ENCODE results near the gene ZNF407. TPM values are rescaled to one million over a fixed set of nuclear protein-coding genes. Genes with fewer than 3 reads are reported as not detected.

The ZNF407 gene
- total RNA-seq, 2 donors from 2014 or later = 13.0 to 13.9 TPM

DNA sequence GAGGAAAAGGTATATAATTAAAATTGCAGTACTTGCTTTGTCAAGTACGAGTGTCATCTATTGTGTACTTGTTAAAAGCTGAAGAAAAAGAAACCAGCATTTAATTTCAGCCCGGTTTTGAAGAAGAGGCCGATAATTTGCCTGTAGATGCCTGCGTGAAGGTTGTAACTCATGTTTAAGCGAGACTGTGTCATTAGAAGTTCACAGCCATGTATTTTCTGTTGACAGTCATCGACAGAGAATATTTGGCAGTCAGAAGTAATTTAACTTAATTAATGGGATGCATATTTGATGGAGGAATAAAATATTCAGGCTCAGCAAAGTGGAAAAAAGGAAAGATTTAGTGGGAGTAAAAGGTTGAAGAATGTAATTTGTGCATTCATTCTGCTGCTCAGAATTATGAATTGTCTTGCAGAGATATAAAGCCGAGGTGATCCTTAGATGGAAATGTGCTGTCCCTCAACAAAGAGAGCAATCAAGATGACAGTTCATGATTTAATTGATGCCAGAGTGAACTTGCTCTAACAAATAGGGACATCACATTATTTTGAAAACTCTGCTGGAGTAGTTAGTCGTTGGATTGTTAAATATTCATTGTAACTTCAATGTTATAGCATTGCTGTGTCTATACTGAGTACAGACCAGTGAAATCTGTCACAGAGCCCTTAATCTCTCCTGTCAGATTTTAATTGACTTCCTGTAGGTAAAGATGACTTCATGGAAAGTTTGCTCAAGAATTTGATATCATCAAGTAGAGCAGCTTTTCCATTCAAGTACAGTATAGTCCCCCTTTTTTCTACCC lies 53.9 kb downstream of the ZNF407 start:
- intact Hi-C loops (cut with DNase I, micrococcal nuclease) = loop anchor here in 1 of 2 donors (5.0 to 10.0 kb wide), 3 partner anchors 393 to 1693 kb away; no protein-coding TSS in a partner anchor
- ATAC-seq (no peak), DNase-seq (no peak)

DNA sequence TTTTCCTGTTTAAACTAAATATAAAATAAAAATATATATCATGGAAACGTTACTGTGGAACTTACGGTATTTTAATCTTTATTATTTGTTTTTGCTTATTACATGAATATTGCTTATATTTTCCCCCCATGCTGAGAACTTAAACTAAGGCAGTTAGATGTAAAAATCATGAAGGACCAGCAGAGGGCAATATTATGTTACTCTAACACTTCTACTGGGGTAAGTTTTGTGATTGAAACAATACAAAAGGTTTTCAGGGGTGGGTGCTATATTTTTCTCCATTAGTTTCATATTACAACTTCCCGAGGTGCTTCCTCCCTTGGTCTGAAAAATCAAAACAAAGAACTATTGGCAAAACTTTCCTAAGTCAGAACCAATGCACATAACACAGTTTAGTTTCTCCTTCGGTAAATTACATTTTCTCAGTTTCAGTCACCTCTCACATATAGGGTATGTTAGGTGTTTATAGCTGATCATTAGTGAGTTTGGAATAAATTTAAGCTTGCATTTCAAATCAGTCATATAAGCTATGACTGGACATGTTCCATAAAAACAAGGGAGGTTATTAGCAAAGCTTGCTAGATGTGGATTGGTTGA lies 54.8 kb downstream of the ZNF407 start:
- ATAC-seq = peak; percentile 36
- intact Hi-C loops (cut with DNase I, micrococcal nuclease) = loop anchor here in 1 of 2 donors (5.0 to 10.0 kb wide), 3 partner anchors 392 to 1692 kb away; no protein-coding TSS in a partner anchor
- DNase-seq = no peak

DNA sequence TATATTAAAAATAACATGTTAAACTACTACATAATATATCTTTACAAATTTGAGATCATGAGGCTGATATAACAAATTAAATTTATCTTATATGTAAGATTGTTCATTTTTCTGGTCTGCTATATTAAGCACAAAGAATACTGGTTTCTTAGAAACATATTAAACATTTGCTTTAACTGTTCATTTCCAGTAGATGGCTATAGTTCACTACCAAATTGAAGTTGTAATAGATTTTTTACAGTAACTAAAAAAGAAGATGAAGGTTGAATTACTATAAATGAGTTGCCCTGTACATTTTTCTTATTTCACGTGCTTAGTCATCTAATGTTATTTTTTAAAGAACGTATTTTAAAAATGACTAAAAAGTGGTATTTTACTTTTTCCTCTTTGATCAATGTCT lies 57.0 kb downstream of the ZNF407 start:
- ATAC-seq (no peak), DNase-seq (no peak)
- intact Hi-C loops (cut with DNase I, micrococcal nuclease) = loop anchor here in 1 of 2 donors (5.0 to 10.0 kb wide), 3 partner anchors 390 to 1690 kb away; no protein-coding TSS in a partner anchor

DNA sequence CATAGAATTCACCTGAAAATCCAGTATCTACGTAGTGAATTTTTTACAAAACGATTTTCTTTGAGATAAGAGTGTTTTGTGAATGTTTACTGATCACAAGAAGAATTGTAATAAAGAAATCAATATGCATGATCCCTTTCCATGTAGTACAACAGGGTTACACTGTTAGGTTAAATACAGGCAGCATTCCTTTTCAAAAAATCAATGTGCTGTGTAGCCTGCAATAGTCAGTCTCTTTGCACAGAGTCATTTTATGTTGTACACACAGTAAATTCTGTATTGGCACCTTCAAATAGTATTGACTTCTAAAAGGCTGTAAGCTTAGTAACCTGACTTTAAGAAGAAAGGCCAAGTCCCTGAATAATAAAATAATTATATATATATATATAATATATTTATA lies 63.3 kb downstream of the ZNF407 start:
- ATAC-seq (no peak), DNase-seq (no peak)
- intact Hi-C loops (cut with DNase I, micrococcal nuclease) = no loop called here

DNA sequence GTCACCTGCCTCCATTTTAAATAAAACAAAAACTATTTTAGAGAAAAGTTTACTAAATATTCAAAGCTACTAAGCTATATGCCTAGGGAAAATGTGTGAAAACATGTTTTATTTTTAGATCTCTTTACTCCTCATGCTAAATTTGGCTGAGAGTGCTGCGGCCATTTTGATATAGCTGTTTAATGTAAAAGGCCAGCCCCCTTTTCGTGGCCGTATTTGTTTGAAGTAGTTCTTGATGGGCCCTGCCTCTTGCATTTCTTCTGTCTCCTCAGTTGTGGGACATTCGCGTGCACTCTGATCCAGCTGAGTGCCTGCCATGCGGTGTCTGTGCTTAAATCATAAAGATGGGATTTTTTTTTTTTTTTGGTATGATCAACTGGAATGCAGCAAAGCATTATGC lies 64.0 kb downstream of the ZNF407 start:
- ATAC-seq (no peak), DNase-seq (no peak)
- intact Hi-C loops (cut with DNase I, micrococcal nuclease) = no loop called here

DNA sequence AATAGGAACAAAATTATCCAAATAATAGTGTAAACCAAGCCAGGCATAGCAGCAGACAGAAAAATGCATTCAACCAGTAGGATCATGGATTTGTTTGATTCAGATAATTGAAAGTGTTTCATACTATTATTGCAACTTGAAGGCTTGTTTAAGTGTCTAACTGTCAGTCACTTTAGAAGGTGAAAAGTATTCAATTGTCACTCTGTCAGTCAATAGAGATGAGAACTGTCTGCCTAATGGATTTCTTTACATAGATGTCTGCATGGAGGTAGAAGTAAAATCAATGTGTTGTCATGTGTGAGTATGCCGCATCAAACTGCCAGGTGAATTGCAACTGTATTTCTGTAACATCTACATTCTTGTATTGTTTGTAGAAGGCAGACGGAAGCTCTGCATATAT lies 65.0 kb downstream of the ZNF407 start:
- ATAC-seq = no peak
- intact Hi-C loops (cut with DNase I, micrococcal nuclease) = no loop called here
- DNase-seq = no peak

DNA sequence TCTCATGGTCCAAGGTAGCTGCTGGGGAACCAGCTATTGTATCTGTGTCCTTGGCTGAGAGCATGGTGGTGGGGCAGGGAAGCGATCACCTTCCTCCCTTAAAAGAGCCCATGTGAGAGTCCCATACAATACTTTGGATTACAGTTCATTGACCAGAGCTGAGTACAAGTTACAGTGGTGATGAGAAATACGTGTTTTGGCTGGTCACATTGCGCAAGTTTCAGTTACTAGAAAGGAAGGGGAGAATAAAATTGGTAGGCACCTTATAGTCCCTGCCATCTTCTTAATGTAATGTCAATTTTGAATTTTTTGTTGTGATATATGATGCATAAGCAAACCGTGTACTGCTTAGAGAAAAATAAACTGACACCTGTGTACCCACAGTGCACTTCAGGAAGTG lies 67.7 kb downstream of the ZNF407 start:
- DNase-seq (no peak), ATAC-seq (no peak)
- intact Hi-C loops (cut with DNase I, micrococcal nuclease) = no loop called here

DNA sequence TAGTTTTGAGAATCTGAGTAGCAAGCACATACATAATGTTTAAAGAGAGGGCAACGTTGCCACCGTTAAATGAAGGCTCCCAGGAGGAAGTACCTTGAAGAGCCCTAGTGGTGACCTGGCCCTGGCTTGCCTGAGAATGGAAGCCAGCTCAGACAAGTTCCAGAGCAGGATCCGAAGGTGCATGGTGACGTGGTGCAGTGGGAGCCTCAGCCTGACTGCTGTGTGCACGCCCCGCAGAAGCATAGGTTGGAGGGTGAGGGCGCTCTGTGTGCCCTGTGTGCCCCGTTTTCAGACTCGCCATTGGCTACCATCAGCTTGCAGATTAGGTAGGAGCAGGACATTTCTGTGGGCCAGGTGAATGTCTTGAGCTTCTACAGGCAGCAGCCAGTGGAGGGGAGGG lies 68.2 kb downstream of the ZNF407 start:
- intact Hi-C loops (cut with DNase I, micrococcal nuclease) = no loop called here
- DNase-seq (no peak), ATAC-seq (no peak)

DNA sequence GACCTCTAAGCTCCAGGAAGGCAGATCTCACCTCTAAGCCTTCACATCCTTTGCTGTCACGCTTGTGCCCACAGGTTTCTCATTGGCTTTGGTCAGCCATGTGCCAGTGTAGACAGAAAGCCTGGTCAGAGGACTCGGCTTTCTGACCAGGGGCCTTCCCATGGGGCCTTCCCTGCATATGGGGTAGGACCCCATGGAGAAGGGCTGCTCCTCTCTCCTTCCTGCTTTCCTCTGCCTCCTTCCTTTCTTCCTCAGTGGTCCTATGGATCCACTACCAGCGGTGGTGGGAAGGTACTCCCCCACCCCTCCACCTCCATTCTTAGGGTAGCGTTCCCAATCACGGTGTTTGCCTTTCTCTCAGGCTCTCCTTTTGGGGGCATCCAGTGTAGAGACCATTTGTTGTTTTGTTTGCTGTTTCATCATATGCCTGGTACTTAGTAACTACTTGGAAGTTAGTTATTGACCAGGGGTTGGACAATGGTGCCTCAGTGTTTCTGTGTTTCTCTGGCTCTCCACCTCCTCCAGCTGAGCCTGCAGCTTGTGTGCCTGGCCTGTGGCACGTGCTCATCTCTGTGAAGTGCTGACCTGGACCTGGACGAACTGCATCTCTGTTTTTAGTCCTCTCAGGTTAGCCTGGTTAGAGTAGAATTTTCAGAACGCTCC lies 71.6 kb downstream of the ZNF407 start:
- intact Hi-C loops (cut with DNase I, micrococcal nuclease) = no loop called here
- ATAC-seq (no peak), DNase-seq (no peak)

DNA sequence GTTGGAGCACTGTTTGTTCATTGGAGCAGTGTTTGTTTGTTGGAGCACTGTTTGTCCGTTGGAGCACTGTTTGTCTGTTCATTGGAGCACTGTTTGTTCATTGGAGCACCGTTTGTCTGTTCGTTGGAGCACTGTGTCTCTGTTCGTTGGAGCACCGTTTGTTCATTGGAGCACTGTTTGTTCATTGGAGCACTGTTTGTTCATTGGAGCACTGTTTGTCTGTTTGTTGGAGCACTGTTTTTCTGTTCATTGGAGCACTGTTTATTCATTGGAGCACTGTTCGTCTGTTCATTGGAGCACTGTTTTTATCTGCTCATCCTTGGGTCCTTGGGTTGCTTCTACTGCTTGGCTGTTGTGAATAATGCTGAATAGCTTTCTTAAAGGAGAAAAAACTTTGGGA lies 74.7 kb downstream of the ZNF407 start:
- ATAC-seq = no peak
- intact Hi-C loops (cut with DNase I, micrococcal nuclease) = no loop called here

DNA sequence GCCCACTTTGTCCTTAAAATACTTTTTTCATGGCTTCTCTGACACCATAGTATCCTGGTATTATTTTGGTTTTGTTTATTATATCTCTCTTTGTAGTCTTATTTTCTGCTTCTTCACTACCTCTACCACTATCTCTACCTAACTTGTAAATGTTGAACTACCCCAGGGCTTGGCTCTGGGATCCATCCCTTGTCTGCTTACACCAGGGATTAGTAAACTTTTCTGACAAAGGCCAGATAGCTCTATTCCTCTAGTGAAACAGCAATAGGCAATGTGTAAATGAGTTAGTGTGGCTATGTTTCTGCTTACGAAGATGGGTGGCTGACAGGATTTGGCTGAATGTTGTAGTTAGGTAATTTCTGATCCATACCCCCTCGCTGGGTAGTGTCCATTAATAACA lies 76.8 kb downstream of the ZNF407 start:
- DNase-seq (no peak), ATAC-seq (no peak)

More for the DNA sequence above, 74.7 kb downstream of the ZNF407 start:
- no peak for DNase-seq

DNA sequence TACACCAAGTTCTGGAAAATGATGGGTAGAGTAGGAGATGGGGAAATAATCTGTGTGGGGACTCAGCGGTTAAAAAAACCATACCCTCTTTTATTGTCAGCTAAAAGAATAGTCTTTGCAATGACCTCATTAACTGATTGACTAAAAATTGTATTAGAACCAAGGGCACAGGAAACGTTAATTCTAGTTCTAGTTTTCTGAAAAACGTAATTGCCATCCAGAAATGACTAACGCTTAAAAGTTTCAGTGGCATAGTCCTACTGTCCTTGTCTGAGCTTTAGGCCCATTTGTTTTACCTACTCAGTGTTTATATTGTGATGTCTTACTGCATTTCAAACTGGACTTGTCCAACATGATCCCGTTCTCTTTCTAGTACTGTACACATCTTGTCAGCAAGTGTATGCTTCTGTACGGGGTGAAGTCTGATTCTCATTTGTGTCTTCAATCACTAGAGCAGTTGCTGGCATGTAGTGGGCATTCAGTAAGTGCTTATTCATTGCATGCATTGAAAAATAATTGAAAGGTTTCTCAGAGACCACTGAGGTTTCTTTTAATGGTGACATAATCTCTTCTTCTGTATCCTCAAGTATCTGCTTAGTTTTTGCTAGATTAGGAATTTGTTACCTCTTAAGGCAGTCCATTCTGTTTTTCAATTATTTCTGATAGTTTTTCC lies 81.5 kb downstream of the ZNF407 start:
- DNase-seq (no peak), ATAC-seq (no peak)
- intact Hi-C loops (cut with DNase I, micrococcal nuclease) = no loop called here

More for the DNA sequence above, 76.8 kb downstream of the ZNF407 start:
- intact Hi-C loops (cut with DNase I, micrococcal nuclease) = no loop called here

DNA sequence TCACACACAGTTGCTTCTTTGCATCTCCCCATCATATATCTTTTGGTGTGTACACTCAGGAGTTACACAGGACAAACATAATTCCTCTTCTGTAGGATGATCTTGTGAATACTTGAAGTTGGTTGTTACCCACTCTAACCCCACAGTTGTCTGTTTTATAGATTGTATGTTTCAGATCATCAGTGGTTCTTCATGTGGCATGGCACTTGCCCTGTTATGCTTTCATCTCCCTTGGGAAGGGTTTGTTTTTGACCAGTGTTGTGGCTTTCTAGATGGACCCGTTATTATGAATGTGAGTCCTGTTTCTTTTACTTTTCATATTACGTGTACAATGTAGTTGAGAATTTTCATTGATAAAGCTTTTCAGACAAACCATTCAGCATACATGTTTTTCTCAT lies 82.0 kb downstream of the ZNF407 start:
- intact Hi-C loops (cut with DNase I, micrococcal nuclease) = no loop called here
- DNase-seq (no peak), ATAC-seq (no peak)

DNA sequence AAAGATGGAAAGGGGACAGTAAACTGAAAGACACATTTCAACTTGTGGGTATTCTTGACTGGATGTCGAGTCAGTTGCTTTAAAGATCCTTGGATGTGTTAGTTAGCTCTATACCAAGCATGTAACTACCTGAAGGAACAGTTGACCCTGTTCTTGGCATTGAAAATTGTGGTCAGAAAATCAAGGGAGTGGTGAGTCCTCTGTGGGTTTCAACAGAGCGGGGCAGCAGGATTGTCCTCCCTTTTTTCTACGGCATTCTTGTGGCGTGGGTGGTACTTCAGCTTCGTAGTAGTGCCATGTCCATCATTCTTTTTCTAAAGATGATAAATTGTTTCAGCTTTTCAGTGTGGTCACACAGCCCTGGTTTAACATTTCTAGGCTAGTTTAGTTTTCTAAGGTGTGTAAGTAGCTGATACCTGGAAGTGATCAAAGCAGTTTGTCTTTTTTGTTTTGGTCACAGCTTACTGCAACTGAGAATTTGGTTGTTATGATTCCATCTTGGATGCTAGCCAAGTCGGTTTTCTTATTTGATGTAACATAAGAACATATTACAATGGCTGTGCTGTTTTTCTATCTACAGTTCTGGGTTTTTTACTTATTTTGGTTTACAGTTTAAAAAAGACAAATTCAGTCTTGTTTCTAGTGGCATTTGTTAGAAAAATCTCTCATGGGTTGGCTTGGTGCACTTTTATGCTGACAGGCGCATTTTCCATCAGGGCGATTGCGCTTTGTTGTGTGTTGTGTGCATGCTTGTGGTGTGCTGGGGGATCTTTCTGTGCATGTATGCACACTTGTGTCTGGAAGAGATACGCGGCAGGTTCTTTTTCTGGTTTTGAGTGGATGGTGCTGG lies 84.7 kb downstream of the ZNF407 start:
- intact Hi-C loops (cut with DNase I, micrococcal nuclease) = no loop called here
- DNase-seq = no peak
- no peak for ATAC-seq

DNA sequence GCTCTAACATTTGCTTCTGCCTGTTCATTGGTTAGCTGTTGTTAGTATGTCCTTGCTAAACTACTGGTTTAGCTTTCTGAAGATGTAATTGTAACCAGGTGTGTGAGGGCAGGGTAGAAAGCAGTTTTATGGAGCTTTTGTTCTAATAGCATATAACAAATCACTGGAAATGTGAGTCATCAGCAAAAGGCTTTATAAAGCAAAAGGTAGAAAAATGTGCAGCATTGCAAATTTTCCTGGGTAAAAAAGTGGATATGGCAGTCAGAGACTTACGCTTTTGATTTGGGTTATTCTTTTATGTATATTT lies 85.3 kb downstream of the ZNF407 start:
- DNase-seq = no peak
- ATAC-seq = no peak
- intact Hi-C loops (cut with DNase I, micrococcal nuclease) = no loop called here

DNA sequence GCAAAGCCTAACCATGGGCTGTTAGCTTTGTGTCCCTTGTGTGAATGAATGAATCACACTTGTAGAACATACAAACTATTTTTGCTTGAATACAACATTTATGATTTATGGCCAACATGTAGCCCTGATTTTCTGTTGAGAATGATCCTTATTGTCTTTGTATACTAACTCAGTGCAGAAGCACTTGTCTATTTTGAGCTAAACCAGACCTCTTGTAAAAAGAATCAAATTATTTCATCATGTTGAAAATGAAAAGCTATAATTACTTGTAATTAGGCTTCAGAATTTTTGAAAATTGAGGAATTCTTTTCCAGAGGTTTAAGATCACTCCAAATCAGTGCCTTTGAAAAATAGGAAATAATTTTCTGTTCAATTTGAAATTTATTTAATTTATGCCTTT lies 85.9 kb downstream of the ZNF407 start:
- ATAC-seq (no peak), DNase-seq (no peak)
- intact Hi-C loops (cut with DNase I, micrococcal nuclease) = no loop called here

DNA sequence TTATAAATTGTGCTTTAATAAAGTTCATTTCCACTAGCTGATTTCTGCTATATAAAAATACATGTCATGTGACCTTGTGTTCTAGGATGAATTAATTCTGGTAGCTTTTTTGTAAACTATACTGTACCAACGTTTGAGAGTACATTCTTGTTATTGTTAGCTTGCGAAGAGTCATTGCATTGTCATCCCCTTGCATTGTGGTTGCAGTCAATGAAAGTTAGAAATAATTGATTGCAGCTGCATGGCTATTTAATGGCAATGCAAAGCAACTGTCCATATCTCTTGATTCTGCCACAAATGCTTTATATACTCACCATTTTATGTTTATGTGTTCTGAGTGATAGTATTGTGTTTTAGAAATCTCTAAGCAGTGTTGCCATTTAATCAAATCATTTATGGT lies 91.6 kb downstream of the ZNF407 start:
- DNase-seq = no peak
- ATAC-seq = no peak
- intact Hi-C loops (cut with DNase I, micrococcal nuclease) = no loop called here

DNA sequence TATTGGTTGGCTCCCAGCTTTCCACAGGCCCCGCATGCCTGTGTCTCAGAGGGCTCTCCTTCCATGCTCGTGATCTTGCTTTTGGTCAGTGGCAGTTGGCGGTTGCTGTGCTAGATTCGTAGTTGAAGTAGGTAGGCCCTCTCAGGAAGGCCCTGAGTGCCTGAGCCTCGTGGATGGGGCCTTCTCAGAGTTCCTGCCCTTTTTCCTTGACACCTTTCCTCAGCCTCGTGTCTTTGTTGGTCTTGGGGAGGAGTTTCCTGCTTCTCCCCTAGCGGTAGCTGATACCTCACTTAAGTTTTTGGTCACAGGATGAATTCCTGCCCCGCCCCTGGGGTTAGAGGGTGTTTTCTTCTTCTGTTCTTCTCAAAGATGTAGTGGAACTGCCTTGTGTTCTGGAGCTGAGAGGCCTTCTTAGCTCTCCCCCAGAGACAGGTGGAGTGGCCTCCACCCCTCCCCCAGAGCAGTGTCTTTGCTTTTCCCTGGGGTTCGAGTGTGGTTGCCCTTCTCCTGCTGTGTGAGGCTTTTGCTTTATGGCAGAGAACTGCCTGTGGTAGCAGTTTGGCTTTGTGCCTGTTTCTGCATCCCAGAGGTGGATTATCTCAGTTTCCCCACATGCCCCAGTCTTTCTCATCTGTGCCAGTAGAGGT lies 94.8 kb downstream of the ZNF407 start:
- intact Hi-C loops (cut with DNase I, micrococcal nuclease) = no loop called here
- DNase-seq = no peak
- no peak for ATAC-seq

Data from left colon (tissue), 2 donors.